ENCODE results near the gene SLC46A2.

SLC46A2 gene

DNA sequence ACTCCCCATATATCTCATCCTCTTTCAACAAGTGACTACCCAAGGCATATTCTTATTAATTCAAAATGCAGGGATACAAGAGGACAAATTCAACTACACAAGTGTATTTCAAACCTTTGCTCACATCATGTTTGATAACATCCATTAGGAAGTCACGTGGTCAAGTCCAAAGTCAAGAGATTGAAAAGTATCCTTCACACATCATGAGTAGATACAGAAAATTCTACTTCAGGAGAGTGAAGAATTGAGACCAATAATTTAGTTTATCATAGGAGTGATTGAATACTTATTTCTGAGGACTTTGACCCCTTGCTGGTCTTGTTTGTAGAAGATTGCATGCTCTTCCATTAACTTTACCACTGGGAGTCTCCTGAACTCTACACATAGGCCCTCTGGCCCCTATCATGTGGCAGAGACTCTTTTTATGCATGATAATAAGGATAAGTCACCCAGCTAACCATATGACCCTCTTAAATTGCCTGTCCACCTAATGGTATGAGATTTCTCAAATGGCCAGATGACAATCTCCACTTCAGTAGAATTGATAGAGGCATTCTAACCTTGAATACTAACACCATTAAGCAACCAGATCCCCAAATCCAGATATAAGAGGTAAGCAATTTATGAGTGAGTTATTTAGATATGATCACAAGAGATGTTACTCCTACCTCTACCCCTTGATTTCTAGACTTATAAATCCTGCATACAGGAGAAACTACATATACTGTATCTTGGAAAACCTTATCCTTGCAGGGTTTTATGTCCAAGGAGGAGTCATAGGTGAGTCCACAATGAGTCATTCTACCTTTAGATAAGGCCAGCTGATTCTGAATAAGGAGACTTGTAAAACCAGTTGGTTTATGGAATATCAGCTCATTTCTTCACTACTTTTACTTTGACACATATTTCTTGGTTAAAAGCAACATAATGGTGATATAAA is 26.6 kb upstream of the SLC46A2 start:
- TF ChIP-seq, protein P1, sequence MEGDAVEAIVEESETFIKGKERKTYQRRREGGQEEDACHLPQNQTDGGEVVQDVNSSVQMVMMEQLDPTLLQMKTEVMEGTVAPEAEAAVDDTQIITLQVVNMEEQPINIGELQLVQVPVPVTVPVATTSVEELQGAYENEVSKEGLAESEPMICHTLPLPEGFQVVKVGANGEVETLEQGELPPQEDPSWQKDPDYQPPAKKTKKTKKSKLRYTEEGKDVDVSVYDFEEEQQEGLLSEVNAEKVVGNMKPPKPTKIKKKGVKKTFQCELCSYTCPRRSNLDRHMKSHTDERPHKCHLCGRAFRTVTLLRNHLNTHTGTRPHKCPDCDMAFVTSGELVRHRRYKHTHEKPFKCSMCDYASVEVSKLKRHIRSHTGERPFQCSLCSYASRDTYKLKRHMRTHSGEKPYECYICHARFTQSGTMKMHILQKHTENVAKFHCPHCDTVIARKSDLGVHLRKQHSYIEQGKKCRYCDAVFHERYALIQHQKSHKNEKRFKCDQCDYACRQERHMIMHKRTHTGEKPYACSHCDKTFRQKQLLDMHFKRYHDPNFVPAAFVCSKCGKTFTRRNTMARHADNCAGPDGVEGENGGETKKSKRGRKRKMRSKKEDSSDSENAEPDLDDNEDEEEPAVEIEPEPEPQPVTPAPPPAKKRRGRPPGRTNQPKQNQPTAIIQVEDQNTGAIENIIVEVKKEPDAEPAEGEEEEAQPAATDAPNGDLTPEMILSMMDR (IDR thresholded peaks at IDR 0.05; ENCODE audit: low read length, missing control alignments) = no peak
- no peak overlapping the region for H3K4me3 ChIP-seq (replicated peaks; ENCODE audit: low read depth, low read length)
- DNase-seq (ENCODE audit: low read depth) = no peak

DNA sequence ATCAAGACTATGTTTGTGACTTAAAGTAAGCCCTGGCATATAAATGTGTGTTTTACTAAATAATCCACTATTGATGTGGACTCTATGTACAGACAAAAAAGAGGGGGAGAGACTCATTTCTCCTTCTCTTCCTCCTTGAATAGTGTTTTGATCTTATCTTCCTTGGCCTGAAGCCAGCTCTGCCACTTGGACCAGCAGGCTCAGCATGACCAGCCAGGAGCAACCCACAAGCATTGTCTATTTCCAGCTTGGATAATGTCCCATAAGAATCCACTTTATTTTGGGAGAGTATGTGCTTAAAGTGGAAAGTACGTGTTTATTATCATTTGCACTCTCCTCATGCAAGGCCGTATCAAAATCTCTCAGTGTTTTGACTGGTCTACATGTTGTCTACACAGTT is 23.8 kb upstream of the SLC46A2 start:
- peak; percentile 22 for DNase-seq (ENCODE audit: low read depth)
- no peak overlapping the region for H3K4me3 ChIP-seq (replicated peaks; ENCODE audit: low read depth, low read length)
- TF ChIP-seq, protein P1 (IDR thresholded peaks at IDR 0.05; ENCODE audit: low read length, missing control alignments) = no peak

DNA sequence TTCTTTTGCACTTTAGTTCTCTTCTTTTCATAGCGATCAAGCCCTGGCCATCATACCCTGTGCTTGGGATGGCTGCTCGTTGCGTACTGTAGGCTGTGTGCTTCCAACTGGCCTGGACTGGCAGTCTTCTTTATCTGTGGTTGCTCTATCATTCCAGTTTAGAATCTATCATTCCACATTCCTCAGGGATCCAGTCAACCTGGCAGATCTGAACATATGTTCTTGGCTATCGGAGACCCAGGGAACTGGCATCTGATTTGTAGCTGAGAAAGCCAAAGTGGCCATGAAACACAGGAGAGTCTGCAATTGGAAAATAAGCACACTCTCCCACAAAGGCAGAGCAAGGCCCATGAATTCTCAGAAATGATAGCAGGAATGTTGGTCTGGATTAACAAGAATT is 22.6 kb upstream of the SLC46A2 start:
- TF ChIP-seq, protein P1 (IDR thresholded peaks at IDR 0.05; ENCODE audit: low read length, missing control alignments) = no peak
- no peak for DNase-seq (ENCODE audit: low read depth)

DNA sequence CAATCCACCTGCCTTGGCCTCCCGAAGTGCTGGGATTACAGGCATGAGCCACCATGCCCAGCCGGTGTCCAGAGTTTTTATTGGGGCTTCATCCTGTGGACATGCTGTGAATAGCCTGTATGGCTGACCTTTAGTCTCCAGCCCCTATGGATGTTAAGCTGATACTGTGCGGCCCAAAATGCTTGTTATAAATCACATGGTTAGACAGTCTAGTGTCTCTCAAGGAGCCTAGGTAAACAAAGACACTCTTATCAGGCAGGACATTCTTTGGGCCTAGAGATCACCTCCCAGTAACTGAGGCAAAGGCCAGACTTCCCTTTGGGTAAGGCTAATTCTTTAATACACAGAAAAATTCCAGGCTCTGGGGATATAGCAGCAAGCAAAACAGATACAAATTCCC is 22.0 kb upstream of the SLC46A2 start:
- no peak for DNase-seq (ENCODE audit: low read depth)
- TF ChIP-seq, protein P1 (IDR thresholded peaks at IDR 0.05; ENCODE audit: low read length, missing control alignments) = no peak
- no peak overlapping the region for H3K4me3 ChIP-seq (replicated peaks; ENCODE audit: low read depth, low read length)

More for the DNA sequence above, 22.6 kb upstream of the SLC46A2 start:
- no peak overlapping the region for H3K4me3 ChIP-seq (replicated peaks; ENCODE audit: low read depth, low read length)

DNA sequence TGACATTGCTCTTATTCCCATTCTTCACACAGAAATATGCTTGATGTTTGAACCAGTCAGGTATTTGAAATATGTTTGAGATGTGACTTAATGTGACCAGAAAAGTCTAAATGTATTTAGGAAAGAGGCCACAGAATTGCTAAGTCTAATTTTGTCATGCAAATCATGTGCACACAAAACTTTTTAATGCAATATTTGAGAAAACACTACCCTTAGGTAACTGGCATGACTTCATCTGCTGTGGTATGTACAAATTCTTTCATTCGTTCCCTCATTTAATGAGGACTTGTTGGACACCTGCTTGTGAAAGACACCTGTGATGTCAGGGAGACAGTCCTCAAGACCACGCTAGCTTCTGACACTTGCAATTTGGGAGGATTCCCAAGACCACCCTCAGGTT is 21.1 kb upstream of the SLC46A2 start:
- no peak for DNase-seq (ENCODE audit: low read depth)
- TF ChIP-seq, protein P1 (IDR thresholded peaks at IDR 0.05; ENCODE audit: low read length, missing control alignments) = no peak
- H3K4me3 ChIP-seq (replicated peaks; ENCODE audit: low read depth, low read length) = no peak overlapping the region

DNA sequence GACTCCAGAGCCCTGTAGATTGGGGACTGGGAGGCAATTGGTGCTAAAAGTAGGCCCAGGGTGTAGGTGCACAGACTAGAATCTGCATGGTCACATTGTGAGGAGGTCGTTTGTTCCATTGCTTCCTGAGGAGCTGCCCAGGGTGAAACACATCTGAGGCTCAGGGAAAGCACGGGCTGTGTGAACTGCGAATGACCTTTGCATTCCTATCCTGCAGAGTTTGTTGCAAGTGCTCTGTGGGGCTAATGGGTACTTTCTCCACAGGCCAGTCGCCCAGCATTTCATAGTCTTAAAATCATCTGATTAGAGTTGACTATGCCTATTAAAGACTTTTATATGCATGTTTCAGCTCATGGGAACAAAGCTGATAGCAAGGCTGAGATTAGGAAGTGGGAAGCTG is 14.4 kb upstream of the SLC46A2 start:
- TF ChIP-seq, protein P1 (IDR thresholded peaks at IDR 0.05; ENCODE audit: low read length, missing control alignments) = no peak
- no peak for DNase-seq (ENCODE audit: low read depth)
- H3K4me3 ChIP-seq (replicated peaks; ENCODE audit: low read depth, low read length) = no peak overlapping the region

DNA sequence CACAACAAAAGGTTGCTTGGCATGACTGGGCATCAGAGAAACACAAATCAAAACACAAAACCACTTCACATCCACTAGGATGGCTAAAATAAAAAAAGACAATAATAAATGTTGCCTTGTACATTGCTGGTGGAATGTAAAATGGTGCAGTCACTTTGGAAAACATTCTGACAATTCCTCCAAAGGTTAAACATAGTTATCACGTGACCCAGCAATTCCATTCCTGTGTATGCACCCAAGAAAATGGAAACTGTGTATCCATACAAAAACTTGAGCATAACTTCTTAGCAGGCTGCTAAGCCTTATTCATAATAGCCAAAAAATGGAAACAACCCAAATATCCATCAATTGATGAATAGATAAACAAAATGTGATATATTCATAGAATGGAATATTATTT is 10.2 kb upstream of the SLC46A2 start:
- no peak for DNase-seq (ENCODE audit: low read depth)
- H3K4me3 ChIP-seq (replicated peaks; ENCODE audit: low read depth, low read length) = no peak overlapping the region
- TF ChIP-seq, protein P1 (IDR thresholded peaks at IDR 0.05; ENCODE audit: low read length, missing control alignments) = no peak
